HG02943 (cell line): ENCODE measurements around the gene SCUBE1.

ENCODE experiments used
- ATAC-seq: cut with Tn5 transposase; IDR thresholded peaks from one replicate; pipeline ENCODE4 v1.9.1; 2021; ENCODE audit warnings: mild to moderate bottlenecking, low read depth, moderate library complexity; ENCODE audit not compliant: unreplicated experiment

The SCUBE1 gene

DNA sequence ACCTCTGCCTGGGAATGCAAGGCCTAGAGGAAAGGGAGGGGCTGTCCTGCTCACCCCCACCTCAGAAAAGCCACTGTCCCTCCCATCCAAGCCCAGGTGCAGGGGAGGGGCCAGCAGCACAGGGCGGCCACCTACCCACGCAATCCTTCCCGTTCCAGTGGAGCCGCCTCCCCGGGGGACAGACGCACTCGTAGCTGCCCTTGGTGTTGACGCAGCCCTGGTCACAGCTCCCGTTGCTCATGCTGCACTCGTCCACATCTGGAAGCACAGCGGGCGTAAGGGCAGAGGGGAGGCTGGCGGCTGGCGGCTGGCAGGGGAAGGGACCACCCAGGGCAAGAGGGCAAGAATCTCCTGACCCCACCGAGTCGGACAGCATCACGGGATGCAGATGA, 115.9 kb downstream of the SCUBE1 start:
- ATAC-seq, result no peak

DNA sequence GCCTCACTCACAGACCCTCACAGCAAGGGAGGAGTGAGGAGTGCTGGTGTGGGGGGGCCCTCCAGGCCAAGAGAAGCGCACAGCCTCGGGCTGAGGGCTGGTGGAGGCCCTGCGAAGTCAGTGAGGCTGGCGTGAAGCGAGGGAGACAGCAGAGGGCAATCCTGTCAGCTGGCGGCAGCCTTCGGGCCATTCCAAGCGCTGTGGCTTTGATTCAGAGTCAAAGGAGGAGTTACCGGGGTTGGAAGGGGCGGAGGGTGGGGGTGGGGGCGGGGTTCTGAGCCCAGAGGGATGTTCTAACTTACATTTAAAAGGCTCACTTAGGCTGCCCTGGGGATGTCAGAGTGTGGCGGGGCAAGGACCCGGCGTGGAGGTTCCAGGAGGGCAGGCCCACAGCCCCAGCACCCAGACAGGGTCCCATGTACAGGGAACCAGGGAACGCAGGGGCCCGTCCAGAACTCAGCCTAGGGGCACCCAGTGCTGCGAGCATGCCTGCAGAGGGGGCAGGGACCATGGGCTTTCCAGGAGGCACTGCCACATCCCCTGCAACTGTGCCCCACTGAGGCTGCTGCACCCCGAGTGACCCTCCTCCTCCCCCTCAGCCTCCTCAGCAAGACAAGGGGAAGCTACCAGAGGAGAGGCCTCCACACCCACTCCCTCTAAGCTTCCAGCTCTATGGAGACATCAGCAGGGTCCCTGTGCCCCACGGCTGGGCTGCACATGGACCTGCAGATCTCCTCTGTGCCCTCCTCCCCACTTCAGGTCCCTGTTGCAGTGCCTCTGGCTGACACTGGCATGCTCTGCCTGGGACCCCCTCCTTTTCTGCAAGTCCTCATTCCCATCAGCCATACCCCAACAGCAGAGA, 116.6 kb downstream of the SCUBE1 start:
- ATAC-seq, result no peak

DNA sequence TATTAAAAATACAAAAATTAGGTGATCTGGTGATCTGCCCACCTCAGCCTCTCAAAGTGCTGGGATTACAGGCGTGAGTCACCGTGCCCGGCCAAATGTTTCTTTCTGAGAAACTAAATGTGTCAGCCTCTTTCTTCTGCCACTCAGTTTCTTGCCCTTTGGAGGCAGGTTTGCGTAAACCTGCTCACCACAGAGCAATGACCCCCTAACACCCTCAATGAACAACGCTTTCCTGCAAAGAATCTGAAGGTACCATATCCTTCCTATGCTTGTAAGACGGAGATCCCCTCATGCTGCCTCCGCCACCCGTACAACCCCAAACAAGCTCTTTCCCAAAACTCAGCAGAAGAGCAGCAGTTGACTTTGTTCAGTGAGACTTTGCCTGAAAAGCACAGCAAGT, 117.6 kb downstream of the SCUBE1 start:
- ATAC-seq, result no peak

DNA sequence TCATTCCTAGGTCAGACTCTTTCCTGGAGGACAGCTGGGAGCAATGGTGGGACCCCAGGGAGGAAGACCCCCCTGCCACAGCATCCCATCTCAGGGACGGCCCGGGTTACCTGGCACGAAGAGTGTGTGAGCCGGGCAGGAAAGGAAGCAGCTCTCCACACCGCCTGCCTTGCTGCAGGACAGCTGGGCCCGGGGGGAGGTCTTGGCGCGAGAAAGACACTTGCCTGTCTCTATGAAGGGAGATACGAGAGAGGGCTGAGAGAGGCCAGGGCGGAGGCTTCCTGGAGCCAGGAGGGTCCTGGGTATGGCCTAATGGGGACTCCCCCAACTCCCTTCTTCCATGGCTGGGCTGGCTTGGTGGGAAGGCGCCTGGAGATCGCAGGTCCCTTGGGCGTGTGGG, 120.2 kb downstream of the SCUBE1 start:
- no peak for ATAC-seq

DNA sequence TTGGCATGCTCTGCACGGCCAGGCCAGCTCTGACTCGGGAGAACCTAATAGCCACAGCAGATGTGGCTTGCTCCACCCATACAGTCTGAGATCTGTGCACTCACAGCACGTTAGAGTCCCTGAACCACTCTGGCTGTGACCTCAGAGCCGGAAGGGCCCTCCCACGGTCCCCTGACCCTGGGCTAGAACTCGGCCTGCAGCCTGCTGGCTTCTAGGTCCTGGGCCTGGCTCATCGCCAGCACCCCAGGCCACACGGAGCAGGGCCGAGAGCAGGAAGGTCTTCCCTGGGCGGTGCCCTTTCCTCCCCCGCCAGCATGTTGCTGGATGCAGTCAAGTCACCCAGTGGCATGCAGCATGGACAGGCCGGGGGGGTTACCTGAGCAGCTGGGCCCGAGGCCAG, 120.9 kb downstream of the SCUBE1 start:
- ATAC-seq, result no peak

DNA sequence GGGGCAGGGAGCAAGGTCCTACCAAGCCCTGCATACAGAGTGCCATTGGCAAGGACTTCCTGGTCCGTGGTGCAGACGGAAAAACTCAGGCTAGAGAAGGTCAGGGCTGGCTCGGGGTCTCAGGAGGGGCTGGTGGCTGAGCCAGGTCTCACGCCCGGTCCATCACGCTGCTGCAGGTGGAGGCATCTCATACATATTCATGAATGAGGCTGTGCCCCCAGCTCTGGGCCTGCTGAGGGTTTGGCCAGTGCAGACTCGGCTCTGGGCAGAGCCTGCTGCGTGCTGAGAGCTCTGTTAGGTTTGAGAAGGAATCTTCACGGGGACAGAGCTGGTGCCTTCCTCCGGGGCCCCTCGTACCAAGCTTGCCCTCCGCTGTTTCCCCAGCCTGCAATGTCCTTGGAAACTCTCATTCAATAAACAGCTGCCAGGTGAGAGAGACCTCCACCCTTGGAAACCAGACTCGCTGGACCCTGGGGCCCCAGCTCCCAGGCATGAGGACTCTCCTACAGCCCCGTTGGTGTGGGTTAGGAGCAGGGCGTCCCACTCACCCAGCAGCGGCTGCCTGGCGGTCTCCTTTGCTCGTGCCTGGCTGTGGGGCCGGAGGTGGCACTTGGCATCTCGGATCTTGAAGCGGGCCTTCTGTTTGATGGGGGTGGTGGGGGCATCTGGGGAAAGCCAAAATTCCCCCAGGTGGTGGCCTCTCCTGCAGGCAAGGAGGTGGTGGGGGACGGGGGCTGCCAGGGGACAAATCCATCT, 122.4 kb downstream of the SCUBE1 start:
- ATAC-seq, result no peak

DNA sequence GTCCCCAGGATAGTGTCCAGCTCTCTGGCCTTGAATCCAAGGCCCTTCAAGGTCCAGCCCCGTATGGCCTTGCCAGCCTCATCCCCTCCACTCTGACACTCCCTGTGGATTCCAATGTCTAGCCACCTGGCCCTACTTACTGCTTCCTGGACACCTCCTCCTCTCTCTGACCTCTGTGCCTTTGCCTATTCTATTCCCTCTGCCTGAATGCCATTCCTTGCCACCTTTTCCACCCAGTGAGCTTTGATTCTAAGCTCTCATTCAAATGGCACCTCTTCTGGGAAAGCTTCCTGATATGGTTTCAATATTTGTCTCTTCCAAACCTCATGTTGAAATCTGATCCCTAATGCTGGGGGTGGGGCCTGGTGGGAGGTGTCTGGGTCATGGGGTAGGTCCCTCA, 124.4 kb downstream of the SCUBE1 start:
- ATAC-seq, result no peak

DNA sequence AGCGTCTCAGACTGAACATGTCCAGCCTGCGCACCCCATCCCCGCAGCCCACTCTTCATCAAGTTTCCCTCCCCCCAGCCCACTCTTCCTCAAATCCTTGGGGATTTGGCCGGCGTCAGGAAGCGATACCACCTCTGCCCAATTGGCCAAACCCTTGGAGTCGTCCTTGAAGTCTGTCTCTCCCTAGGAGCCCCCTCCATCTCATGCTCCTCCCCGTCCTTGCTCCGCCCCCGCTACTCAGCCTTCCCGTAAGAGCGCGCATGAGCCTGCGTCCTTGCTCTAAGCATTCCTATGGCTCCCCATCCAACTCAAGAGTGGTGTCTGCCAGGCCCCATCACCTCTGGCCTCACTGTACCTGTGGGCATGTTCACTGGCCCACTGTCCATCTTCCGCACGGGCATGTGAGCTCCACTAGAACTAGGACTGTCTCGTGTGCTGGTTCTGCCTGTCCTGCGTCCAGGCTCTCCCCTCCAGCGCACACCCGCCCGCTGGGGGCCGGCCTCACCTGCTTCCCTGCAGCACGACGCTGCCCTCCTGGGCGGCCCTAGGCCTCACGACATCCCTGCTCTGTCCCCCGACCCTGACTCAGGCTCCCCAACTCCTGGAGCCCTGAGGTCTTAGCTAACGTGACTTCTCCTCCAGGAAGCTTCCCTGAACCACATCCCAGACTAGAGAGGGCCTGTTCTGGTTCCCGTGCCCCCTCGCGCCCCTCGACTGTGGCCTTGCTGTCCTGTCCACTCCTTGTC, 125.7 kb downstream of the SCUBE1 start:
- no peak for ATAC-seq

DNA sequence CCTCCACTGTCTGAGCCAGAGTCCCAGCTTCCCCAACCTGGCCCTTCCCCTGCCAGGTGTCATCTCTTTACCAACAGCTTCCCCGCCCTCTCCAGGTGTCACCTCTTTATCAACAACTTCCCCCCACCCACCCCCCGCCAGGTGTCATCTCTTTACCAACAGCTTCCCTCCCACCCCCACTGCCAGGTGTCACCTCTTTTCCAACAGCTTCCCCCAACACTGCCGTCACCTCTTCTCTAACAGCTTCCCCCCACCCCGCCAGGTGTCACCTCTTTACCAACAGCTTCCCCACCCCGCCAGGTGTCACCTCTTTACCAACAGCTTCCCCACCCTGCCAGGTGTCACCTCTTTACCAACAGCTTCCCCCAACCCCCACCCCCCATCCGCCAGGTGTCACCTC, 126.4 kb downstream of the SCUBE1 start:
- no peak for ATAC-seq

DNA sequence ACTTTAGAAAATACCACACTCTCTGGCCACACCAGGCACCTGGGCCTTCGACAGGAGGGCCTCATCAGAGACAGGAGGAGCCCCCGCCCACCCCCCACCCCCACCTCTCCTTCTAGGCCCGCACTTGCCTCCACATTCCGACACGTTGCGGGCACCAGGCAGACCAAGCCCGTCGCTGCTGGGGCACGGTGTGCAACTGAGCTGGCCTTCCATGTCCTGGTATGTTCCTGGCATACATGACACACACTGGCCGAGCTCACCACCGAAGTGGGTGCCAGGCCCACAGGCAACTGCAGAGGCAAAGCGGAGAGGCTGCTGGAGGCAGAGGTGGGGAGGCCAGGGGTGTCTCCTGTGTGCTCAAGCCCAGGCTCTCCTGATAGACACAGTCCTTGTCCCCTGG, 129.2 kb downstream of the SCUBE1 start:
- ATAC-seq, result no peak

DNA sequence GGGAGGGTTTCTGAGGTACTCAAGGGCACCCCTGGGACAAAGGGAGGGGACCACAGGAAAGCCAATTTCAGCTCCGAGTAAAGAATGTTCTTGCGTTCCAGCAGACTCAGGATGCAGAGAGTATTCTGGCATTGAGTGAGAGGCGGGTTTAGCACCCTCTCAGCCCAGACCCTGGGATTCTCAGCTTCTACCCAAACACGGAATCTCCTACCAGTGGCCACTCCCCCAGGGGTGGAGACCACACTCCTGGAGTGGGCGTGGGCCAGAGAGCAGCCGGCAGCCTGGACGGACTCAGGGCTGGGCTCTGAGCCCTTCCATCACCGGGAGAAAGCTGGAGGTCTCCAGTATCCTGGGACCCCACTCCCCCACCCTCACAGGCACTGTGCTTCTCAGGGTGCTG, 130.1 kb downstream of the SCUBE1 start:
- ATAC-seq, result no peak

DNA sequence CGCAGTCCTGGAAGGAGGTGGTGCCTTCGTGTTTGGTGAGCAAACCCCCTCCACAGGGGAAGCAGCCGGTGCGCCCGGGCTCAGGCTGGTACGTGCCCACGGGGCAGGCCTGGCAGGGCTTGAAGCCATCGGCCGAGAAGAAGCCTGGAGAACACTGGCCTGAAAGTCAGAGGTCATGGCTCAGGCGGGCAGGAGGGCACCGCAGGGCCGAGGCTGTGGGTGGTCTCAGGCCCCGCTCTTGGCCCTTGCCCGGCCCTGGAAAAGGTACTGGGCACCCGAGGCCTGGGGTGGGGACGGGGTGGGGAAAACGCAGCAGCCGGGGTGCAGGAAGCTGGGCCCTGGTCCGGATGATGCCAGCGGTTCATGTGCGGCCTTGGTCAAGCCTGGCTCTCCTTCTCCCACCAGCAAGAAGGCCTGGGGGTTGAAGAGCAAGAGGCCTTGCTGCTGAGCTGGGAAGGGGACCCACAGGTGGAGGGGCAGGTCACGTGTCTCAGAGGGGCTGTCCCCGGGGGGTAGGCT, 130.7 kb downstream of the SCUBE1 start:
- no peak for ATAC-seq

DNA sequence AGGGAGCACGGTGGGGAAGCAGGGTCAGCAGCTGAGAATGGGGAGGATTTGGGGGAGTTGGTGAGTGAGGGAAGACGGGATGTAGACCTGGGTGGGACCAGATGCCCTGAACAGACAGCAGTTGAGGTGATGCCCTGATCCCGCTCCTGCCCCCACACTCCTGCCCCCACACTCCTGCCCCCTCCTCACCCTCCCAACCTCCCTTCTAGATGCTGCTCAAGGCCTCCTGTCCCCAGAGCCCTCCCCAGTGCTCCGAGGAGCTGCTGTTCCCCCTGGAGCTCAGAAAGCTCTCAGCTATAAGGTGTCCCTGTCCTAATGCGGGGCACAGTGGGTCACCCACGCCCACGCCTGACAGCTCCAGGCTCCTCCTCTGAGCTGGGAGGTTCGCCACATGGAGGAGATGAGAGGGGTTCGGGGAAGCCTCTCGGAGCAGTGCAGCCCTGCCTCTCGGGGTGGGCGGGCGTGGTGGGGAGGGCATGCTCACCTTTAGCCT, 131.2 kb downstream of the SCUBE1 start:
- no peak for ATAC-seq

DNA sequence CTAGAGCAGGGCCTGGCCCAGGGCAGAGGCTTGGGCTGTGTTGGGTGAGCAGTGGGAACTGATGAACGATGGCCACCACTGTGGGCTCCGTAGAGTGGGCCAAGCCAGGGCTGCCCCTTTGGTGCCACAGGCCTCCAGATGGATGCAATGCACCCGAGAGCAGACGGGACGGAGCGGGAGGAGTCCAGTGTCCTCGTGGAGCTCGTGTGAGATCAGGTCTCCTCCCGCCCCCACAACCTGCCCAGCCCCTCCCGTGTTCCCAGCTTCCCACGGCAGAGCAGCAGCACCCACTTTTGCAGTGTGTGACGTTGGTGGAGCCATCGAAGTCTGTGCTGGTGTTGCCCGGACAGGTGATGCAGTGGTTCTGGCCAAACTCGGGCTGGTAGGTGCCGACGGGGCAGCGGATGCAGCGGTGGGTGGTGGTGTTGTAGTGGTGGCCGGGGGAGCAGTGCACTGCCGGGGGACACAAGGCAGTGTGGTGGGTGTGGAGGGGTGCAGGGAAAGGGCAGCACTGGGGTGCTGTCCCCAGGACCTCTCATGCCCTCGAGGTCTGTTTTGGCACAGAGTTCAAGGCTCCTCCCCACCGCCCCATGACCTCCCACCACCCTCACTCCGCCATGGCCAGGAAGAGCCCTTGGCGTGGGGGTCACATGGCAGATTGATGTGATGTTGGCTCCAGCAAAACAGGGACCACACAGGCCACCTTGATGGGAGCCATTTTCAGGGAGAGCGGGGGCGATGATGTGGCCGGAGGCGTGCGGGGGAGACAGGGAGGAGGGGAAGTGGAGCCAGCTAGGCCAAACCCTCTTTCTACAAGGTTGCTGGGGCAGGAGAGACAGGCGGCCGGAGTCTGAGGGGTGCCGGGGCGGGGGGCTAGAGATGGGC, 132.3 kb downstream of the SCUBE1 start:
- no peak for ATAC-seq

DNA sequence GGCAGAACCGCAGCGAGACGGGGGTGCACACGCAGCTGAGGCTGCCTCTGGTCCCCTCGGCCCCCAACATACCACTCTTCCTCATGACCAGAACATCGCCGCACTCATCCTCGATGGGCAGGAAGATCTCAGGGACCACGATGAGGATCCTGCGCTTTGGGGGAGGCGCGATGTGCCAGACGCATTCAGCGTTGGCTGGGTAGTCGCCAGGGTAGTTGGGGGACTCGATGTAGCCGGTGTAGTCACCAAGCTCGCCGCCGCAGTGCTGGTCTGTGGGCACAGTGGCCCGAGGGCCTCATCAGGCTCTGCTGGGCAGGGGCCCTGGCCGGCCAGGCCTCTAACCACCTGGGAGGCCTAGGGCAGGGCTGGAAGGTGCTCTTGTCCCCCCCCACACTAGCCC, 133.2 kb downstream of the SCUBE1 start:
- ATAC-seq, result no peak

DNA sequence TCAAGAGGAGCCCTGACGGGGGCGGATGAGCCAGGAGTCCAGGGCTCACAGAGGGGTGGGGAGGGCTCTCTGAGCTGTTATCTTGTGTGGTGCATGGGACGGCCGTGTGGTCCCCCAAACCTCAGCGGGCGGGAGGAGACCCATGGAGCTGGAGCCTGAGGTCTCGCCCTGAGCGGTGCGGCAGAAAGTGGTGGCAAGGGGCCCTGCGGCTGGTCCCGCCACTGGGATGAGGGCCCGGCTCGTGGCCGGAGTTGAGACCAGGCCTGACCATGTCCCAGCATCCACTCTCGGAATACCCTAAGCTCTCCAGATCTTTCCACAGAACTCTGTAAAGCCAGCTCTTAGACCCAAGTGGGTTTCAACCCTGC, 133.7 kb downstream of the SCUBE1 start:
- ATAC-seq, result no peak

DNA sequence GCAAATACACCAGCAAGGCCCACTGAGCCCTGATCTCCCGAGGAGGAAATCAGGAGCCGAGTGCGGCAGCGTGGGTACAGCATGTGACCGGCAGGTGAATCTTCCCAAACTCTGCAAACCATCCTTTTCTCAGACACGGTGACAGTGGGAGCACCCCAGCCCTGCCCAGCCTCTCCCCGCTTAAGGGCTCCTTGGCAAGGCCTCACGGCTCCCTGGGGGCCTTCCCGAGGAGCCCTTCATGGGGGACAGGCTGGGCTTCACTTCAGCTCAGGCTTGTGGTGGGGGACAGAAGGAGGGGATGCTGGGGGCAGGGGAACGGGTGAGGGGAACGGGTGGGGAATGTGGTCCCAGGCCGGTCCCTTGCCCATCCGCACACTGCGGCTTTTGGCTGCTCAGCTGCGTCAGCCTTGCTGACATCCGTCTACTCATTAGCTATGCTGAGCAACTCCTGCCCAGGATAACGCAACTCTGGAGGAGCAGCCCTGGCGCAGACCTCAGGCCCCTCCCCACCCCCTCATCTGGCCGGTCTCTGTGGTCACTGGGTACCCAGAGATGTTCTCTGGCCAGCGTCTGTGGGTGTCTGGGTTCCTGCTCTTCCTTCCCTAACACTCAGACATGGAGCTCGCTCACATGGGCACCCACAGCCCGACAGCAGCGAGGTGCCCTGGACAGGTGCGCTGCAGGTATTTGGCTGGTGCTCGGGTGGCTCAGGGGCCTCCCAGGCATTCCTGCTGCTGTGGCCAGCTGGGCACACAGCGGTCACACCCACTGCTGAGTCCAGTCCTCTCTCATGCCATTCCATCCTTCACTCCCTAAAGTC, 134.3 kb downstream of the SCUBE1 start:
- ATAC-seq, result no peak

DNA sequence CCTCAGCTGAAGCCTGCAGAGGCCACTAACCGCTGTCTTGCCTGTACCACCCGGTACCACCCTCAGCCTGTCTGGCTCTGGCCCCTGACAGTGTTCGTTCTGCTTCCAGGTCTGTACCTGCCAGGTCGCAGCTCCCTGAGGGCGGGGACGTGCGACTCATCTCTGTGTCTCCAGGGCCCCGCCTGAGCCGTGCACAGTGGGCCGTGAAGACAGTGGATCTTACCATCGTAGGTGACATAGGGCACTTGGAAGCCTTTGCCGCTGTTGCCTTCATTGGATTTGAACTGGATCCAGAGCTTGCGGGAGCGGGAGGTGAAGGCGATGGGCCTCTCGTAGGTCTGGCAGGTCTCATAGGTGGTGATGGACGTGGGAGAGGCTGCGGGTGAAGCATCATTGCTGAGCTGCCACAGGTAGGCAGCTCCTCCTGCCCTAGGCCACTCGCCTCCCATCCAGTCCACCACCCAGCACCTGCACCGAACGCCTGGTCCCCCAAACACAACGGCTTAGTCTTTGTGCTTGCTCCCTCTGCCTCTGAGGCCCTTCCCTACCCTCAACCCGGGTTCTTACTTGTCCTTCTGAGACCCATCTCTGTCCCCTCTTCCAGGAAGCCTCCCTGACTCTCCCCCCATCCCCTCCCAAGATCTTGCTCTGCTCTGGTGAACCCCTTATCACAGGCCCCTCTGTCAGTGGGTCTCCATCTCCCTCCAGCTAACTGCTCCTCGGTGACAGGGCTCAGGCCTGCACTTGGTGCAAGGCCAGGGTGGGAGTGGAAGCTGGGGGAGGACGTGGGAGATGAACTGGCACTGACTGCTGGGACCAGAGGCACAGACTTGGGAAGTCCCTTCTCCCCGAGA, 135.1 kb downstream of the SCUBE1 start:
- ATAC-seq, result no peak
